PFSK-1 (cell line): Measurements from ENCODE around the gene FYB1.

Experiments used
- POLR2AphosphoS5 ChIP-seq: IDR thresholded peaks from 2 replicates; pipeline ENCODE4 v1.6.1; 2012; ENCODE audit warnings: low read depth, mild to moderate bottlenecking, control low read depth, low read length, moderate library complexity
- REST ChIP-seq, 2 experiments: IDR thresholded peaks; 2 replicates each; pipeline versions ENCODE4 v1.6.1 to v1.8.0; 2011 to 2012; ENCODE audit warnings: low read depth in 2 of 2, low read length in 2 of 2, control low read depth in 1 of 2, inconsistent platforms in 1 of 2, mild to moderate bottlenecking in 1 of 2, moderate library complexity in 1 of 2; ENCODE audit not compliant: insufficient read depth in 1 of 2
- SIN3A ChIP-seq: IDR thresholded peaks from 2 replicates; pipeline ENCODE4 v1.6.1; 2012; ENCODE audit warnings: mild to moderate bottlenecking, low read length, moderate library complexity, borderline replicate concordance; ENCODE audit not compliant: insufficient read depth
- TAF1 ChIP-seq: IDR thresholded peaks from 2 replicates; pipeline ENCODE4 v1.6.1; 2012; ENCODE audit warnings: low read length, control low read depth, borderline replicate concordance; ENCODE audit not compliant: insufficient read depth

- TF ChIP-seq REST (IDR thresholded peaks at IDR 0.05; ENCODE audit: insufficient read depth in 1 of 2, low read depth in 2 of 2, low read length in 2 of 2) (no peak), POLR2AphosphoS5 (no peak), TAF1 (no peak), SIN3A (no peak)
Measured at GRCh38 chr5:39255406-39255805, 36.0 kb upstream of the FYB1 start.
